ENCODE measurements around the gene PRR12.

DNA sequence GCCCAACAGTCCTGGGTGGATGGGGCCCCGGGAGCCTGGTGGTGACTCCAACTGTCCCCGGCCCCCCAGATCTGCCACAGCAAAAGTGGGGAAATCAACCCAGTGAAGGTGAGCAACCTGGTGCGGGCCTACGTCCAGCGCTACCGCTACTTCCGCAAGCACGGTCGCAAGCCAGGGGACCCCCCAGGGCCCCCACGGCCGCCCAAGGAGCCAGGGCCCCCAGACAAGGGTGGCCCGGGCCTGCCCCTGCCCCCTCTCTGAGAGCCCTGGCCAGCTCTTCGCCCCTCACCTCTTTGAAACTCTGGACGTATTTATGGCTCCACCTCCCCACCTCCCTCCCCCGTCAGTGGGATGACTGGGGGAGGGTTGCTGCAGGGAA lies 67.1 kb downstream of the PRR12 start:
- TF ChIP-seq CTCF (conservative IDR thresholded peaks at IDR 0.05) (no peak), EZH2 (IDR thresholded peaks at IDR 0.05; ENCODE audit: low read depth) (no peak)

Measured in PC-9 (cell line).